ENCODE results near the gene PLAAT2.

The PLAAT2 gene

GRCh38 chr11:63563201-63564055, at the start of gene PLAAT2:
Gene PLAAT2 (minus strand): TSS chr11:63563379. CDS start chr11:63563324, 55 bp downstream.
- TF ChIP-seq CTCF (IDR thresholded peaks at IDR 0.05) = no peak

DNA sequence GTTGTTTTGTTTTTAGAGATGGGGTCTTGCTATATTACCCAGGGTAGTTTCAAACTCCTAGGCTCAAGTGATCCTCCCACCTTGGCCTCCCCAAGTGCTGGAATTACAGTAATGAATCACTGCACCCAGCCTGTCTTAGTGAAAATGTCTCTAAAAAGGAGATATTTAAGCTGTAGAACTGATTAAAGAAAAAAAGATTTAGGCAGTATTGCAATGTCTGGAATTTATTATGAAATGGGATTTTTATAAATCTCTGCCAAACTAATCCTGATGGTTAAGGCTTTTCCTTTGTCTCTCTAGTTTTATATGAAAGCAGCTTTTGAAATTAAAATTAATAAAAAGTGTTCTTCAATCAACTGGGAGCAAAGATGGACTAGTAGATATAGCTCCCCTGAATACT, 49.0 kb upstream of the PLAAT2 start:
- no peak for TF ChIP-seq CTCF (IDR thresholded peaks at IDR 0.05)

- TF ChIP-seq CTCF (IDR thresholded peaks at IDR 0.05) = no peak
These were observed 48.2 kb upstream of the PLAAT2 start for GRCh38 chr11:63611395-63611747.

DNA sequence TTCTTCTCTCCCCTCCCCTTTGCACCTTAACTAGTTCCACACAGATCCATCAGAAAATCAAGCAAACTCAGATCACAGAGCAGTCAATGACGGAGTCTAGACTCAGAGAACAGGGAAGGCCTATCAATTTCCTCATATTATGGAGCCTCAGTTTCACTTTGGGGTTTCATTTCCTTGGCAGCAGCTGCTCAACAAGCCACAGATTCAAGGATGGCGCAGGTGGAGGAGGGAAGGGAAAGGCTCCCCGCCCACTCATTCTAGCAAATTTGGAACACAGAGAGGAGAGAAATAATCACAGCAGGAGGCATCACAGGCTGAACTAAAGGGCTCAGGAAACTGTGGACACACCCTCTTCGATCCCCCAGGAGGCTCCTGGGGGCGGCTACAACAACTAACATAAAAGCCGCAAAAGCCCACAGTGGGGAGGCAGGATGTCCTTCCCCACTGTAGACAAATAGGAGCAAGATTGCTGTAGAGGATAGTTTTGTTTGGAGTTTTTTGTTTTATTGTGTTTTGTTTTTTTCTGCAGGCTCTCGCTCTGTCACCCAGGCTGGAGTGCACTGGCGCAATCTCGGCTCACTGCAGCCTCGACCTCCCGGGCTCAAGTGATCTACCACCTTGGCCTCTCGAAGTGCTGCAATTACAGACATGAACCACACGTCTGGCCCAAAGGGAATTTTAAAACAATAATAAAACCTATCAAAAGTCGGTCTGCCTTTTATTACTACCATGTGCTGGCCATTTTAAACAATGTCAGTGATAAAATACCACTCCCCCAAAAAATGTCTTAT, 47.6 kb upstream of the PLAAT2 start:
- no peak for TF ChIP-seq CTCF (IDR thresholded peaks at IDR 0.05)

DNA sequence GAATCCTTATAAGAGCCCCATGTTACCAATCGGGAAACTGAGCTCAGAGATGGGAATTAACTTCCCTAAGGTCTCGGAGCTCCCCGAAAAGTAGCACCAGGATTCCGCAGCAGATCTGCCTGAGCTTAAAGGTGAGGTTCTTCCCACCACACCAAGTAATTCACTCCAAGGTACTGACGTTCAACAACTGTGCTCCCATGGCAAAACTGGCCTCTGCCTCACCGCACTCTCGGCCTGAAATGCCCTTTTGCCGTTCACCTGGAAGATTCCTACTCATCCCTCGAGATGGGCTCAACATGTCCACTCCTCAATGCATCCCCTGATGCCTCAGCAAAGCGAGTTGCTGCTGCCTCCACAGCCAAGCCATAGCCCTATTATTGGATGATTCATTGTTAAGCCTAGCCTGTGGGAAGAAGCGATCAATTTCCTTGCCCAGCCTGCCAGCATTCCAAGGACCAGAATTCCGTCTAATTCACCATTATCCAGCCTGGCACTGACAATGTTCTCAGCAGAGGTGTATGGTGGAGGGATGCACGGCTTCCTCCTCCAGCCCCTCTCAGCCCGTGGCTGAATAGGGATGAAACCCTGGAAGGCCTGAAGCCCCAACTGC, 46.9 kb upstream of the PLAAT2 start:
- TF ChIP-seq CTCF (IDR thresholded peaks at IDR 0.05) = no peak

DNA sequence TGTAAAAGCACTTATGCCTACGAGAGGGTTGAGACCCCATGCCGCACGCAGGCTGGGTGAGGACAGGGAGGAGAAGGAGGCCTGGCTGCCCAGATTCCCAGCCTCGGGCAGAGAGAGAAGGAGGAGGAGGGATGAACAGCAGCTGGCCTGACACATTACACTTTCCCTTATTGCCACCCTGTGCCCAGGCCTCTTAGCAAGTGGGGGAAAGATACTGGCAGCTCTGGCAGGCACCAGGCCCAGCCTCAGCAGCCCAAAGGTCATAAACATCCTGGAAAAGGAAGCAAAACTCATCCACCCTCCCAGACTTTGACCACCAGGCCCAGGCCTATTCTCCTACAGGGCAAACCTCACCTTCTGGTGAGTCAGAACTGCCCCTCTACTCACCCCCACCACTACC, 46.4 kb upstream of the PLAAT2 start:
- TF ChIP-seq CTCF (IDR thresholded peaks at IDR 0.05) = no peak

Measured in LNCAP (cell line).